K562 (cell line): ENCODE data around the gene CYB5D1. TPM values are rescaled to one million over a fixed set of nuclear protein-coding genes. Genes with fewer than 3 reads are reported as not detected.

Experiments
- ATAC-seq: fragments of 200-7000 bp; cut with Tn5 transposase; 3 replicates; pipeline ENCODE4 v1.9.1; 2020; ENCODE audit warnings: moderate library complexity
- BruUV-seq: library from RNA; stranded (reverse); fragments of 400-500 nt; replicated peaks from 2 replicates; lab custom pipeline; 2021; lab: Mats Ljungman, UMichigan
- CTCF ChIA-PET: fragments of 300-600 bp; formaldehyde crosslinking; extraction: SDS; loops from one replicate; lab custom pipeline; 2021; ENCODE audit warnings: low intra/inter-chr PET ratio; lab: Yijun Ruan, JAX
- POLR2A ChIA-PET: fragments of 300-600, 350-650 bp; sonication (Branson Sonifier 250); formaldehyde crosslinking; extraction: SDS; loops from one replicate; lab custom pipeline; 2021; ENCODE audit warnings: antibody characterized with exemption, inconsistent platforms; lab: Yijun Ruan, JAX
- DNase-seq, 4 experiments: peaks; one replicate each; pipeline versions ENCODE4 v3.0.0 to v3.0.0-alpha.2; 2011 to 2018; ENCODE audit warnings: low spot score in 3 of 4, mixed read lengths in 3 of 4; ENCODE audit errors: extremely low read depth in 1 of 4
- FAIRE-seq: peaks from 2 replicates; lab custom pipeline; 2011; peaks lifted over from hg19 to GRCh38; lab: Jason Lieb, UNC
- H2AFZ ChIP-seq: 2 replicates; pipeline ENCODE4 v1.6.0; 2011; ENCODE audit warnings: low read depth, low read length, control low read depth, inconsistent platforms
- H3K27ac ChIP-seq: fragments of 200-600 bp; 3 replicates; pipeline ENCODE4 v1.8.0; 2011; ENCODE audit warnings: low read depth, mild to moderate bottlenecking, control low read depth, inconsistent platforms, low read length, moderate library complexity, mixed read lengths; ENCODE audit errors: extremely low read depth
- H3K27me3 ChIP-seq, 2 experiments: fragments of 300-600 bp in 1 of 2; 2 replicates in 1 of 2; 3 replicates in 1 of 2; pipeline versions ENCODE4 v1.6.0 to v1.8.0; 2011; ENCODE audit warnings: inconsistent platforms in 2 of 2, low read length in 2 of 2, mild to moderate bottlenecking in 1 of 2, mixed read lengths in 1 of 2, moderate library complexity in 1 of 2; ENCODE audit not compliant: control insufficient read depth in 2 of 2, insufficient read depth in 2 of 2
- H3K36me3 ChIP-seq: fragments of 300-600 bp; 3 replicates; pipeline ENCODE4 v1.8.0; 2011; ENCODE audit warnings: mild to moderate bottlenecking, low read length, inconsistent platforms; ENCODE audit not compliant: control insufficient read depth, insufficient read depth
- H3K4me1 ChIP-seq, 2 experiments: fragments of 200-600 bp in 1 of 2; replicated peaks in 1 of 2; 2 replicates in 1 of 2; 3 replicates in 1 of 2; pipeline versions ENCODE4 v1.5.1 to v1.8.0; 2011; ENCODE audit warnings: inconsistent platforms in 2 of 2, low read length in 2 of 2, mild to moderate bottlenecking in 1 of 2, mixed read lengths in 1 of 2, moderate library complexity in 1 of 2; ENCODE audit not compliant: control insufficient read depth in 2 of 2, insufficient read depth in 2 of 2
- H3K4me2 ChIP-seq: 2 replicates; pipeline ENCODE4 v1.6.1; 2011; ENCODE audit warnings: low read length, control low read depth, inconsistent platforms, mixed read lengths; ENCODE audit not compliant: insufficient read depth
- H3K4me3 ChIP-seq: fragments of 200-600 bp; sonication (generic), shearing (Covaris generic); 2 replicates; pipeline ENCODE4 v1.5.1; 2016; ENCODE audit warnings: control low read depth, inconsistent platforms
- H3K79me2 ChIP-seq: fragments of 200-600 bp; 3 replicates; pipeline ENCODE4 v1.8.0; 2011; ENCODE audit warnings: low read length, inconsistent platforms; ENCODE audit not compliant: control insufficient read depth, insufficient read depth
- H3K9ac ChIP-seq, 2 experiments: 2 replicates each; pipeline versions ENCODE4 v1.6.0 to v1.6.1; 2011; ENCODE audit warnings: low read depth in 2 of 2, low read length in 2 of 2, control low read depth in 1 of 2, inconsistent platforms in 1 of 2, mild to moderate bottlenecking in 1 of 2, mixed read lengths in 1 of 2; ENCODE audit not compliant: insufficient read depth in 1 of 2
- H3K9me1 ChIP-seq: one replicate; pipeline ENCODE4 v1.6.0; 2011; ENCODE audit warnings: inconsistent platforms, mild to moderate bottlenecking, low read length, moderate library complexity; ENCODE audit not compliant: control insufficient read depth, insufficient read depth
- H3K9me3 ChIP-seq: replicated peaks from 2 replicates; pipeline ENCODE4 v1.5.1; 2011; ENCODE audit warnings: low read depth, low read length, inconsistent platforms; ENCODE audit not compliant: control insufficient read depth, insufficient read depth
- H4K20me1 ChIP-seq: replicated peaks from 2 replicates; pipeline ENCODE4 v1.6.1; 2011; ENCODE audit warnings: low read length, inconsistent platforms, mixed read lengths; ENCODE audit not compliant: control insufficient read depth, insufficient read depth
- ADNP ChIP-seq: fragments of 200-800 bp; sonication (Bioruptor generic); IDR thresholded peaks from 2 replicates; pipeline ENCODE4 v1.6.1; 2016; ENCODE audit warnings: missing genetic modification characterization, missing compliant biosample characterization
- ESRRA ChIP-seq: fragments of 450-650 bp; IDR thresholded peaks from 2 replicates; pipeline ENCODE4 v1.6.1; 2014; ENCODE audit warnings: low read depth, mild to moderate bottlenecking, moderate library complexity, borderline replicate concordance
- SMC3 ChIP-seq: conservative IDR thresholded peaks from 2 replicates; pipeline ENCODE4 v1.6.1; 2011; ENCODE audit warnings: low read depth, low read length, improper control_type of control experiment; ENCODE audit not compliant: insufficient read depth
- SNIP1 ChIP-seq: fragments of 450-650 bp; IDR thresholded peaks from 2 replicates; pipeline ENCODE4 v1.7.1; 2017; ENCODE audit warnings: low read depth, mild to moderate bottlenecking
- TRIM28 ChIP-seq: fragments of 450-650 bp; IDR thresholded peaks from 2 replicates; pipeline ENCODE4 v1.6.1; 2017
- ZNF165 ChIP-seq: fragments of 250-450 bp; sonication (Bioruptor Pico); IDR thresholded peaks from 2 replicates; pipeline ENCODE4 v1.4.0; 2020; ENCODE audit warnings: borderline replicate concordance
- WGBS: fragments of 100-300 bp; shearing (Covaris generic); methylation state at CpG from one replicate; pipeline ENCODE4 v1.1.6; 2016; ENCODE audit warnings: low coverage, mixed read lengths; ENCODE audit not compliant: insufficient coverage; ENCODE audit errors: missing lambda C conversion rate; 5-methylcytosine and 5-hydroxymethylcytosine counted together
- in situ Hi-C: fragments of 300-500 bp; cut with MboI; formaldehyde crosslinking; loops from 4 replicates; pipeline ENCODE4 v1.15.0; 2018; ENCODE audit warnings: inconsistent platforms, mixed read lengths
- intact Hi-C: fragments of 100-400 bp; cut with micrococcal nuclease; formaldehyde crosslinking; loops from 2 replicates; pipeline ENCODE4 v1.14.2; 2022
- polyA plus RNA-seq, 8 experiments: library from polyadenylated mRNA; depleted of rRNA in 4 of 8; stranded (reverse) in 5 of 8; unstranded in 3 of 8; fragments of >200 nt; fragmentation: Nextera tagmentation in 2 of 8; fragmentation: Illumina TruSeq in 1 of 8; extraction: Ambion mirVana in 2 of 8; extraction: Trizol in 1 of 8; gene quantifications; 2 replicates each; pipeline versions ENCODE4 v1.2.1 to v1.2.3, GENCODE V29; 2011 to 2014; ENCODE audit warnings: inconsistent platforms in 1 of 8, missing spikeins in 1 of 8
- total RNA-seq, 7 experiments: library from RNA; depleted of rRNA in 6 of 7; stranded (reverse); fragments of >200 nt in 6 of 7; fragmentation: Illumina TruSeq in 2 of 7; extraction: Trizol in 2 of 7; gene quantifications; 2 replicates each; pipeline versions ENCODE4 v1.2.1 to v1.2.3, GENCODE V29; 2011 to 2021; ENCODE audit warnings: low replicate concordance in 1 of 7
- TF ChIP-seq, protein P1 (sequence below), 2 experiments: fragments of 450-650 bp; IDR thresholded peaks; 2 replicates each; pipeline ENCODE4 v1.6.1; 2016
- TF ChIP-seq, protein P2 (sequence below): fragments of 250-450 bp; sonication (Bioruptor Pico); IDR thresholded peaks from 2 replicates; pipeline ENCODE4 v1.4.0; 2020; ENCODE audit warnings: mild to moderate bottlenecking, moderate library complexity

CYB5D1 gene
- total and polyA plus RNA-seq, 9 of the 15 experiments (the other 6 are each of a cell fraction or from before 2014, with no cell fraction given): 2.4 to 7.9 (median 5.7) TPM

DNA sequence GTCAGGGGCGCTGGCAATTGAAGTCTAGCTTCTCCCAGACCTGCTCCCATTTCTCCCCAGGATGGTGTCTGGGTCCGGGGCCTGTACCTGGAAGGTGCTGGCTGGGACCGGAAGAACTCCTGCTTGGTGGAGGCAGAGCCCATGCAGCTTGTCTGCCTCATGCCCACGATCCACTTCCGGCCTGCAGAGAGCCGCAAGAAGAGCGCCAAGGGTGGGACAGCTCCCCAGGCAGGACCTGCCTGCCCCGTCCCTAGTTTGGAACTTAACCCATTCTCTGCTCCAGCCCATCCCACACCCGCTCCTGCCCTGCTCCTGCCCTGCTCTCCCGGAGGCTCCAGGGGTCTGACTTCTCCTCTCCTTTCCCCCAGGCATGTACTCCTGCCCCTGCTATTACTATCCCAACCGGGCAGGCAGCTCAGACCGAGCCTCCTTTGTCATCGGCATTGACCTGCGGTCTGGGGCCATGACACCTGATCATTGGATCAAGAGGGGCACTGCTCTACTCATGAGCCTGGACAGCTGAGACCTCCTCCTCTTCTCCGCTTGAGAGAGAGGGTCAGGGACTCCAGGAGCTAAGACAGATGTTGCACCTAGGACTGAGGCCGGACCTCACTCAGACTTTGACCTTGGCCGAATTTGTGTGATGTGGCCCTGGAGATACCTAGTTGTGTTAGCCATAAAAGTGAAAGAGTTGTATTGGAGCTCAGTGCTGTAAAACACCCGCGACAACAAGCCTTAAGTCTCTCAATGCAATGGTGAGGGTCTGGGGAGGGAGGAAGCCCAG lies 24.6 kb upstream of the CYB5D1 start:
- H3K27me3 ChIP-seq: peaks cover 14 to 17% of the 10 kb centered on the region in 2 experiments; a peak in 4 of 5 replicates
- peak overlapping the region in 1 of 2 experiments; percentile 55; a peak in 3 of 4 replicates for H3K9ac ChIP-seq
- TF ChIP-seq ESRRA (0 out of 2 replicates have a peak, but pooled peaks have one; percentile 37), SNIP1 (no peak), ADNP (tag) (no peak), ZNF165 (CRISPR knock-in tag) (no peak), TRIM28 (no peak), SMC3 (no peak)
- TF ChIP-seq, protein P1, sequence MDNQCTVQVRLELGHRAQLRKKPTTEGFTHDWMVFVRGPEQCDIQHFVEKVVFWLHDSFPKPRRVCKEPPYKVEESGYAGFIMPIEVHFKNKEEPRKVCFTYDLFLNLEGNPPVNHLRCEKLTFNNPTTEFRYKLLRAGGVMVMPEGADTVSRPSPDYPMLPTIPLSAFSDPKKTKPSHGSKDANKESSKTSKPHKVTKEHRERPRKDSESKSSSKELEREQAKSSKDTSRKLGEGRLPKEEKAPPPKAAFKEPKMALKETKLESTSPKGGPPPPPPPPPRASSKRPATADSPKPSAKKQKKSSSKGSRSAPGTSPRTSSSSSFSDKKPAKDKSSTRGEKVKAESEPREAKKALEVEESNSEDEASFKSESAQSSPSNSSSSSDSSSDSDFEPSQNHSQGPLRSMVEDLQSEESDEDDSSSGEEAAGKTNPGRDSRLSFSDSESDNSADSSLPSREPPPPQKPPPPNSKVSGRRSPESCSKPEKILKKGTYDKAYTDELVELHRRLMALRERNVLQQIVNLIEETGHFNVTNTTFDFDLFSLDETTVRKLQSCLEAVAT (IDR thresholded peaks at IDR 0.05): no peak
- TF ChIP-seq, protein P2, sequence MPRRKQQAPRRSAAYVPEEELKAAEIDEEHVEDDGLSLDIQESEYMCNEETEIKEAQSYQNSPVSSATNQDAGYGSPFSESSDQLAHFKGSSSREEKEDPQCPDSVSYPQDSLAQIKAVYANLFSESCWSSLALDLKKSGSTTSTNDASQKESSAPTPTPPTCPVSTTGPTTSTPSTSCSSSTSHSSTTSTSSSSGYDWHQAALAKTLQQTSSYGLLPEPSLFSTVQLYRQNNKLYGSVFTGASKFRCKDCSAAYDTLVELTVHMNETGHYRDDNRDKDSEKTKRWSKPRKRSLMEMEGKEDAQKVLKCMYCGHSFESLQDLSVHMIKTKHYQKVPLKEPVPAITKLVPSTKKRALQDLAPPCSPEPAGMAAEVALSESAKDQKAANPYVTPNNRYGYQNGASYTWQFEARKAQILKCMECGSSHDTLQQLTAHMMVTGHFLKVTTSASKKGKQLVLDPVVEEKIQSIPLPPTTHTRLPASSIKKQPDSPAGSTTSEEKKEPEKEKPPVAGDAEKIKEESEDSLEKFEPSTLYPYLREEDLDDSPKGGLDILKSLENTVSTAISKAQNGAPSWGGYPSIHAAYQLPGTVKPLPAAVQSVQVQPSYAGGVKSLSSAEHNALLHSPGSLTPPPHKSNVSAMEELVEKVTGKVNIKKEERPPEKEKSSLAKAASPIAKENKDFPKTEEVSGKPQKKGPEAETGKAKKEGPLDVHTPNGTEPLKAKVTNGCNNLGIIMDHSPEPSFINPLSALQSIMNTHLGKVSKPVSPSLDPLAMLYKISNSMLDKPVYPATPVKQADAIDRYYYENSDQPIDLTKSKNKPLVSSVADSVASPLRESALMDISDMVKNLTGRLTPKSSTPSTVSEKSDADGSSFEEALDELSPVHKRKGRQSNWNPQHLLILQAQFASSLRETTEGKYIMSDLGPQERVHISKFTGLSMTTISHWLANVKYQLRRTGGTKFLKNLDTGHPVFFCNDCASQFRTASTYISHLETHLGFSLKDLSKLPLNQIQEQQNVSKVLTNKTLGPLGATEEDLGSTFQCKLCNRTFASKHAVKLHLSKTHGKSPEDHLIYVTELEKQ (CRISPR knock-in tag): no peak
- TF ChIP-seq, all 486 proteins: peak for 1
- Histone ChIP-seq H3K4me1 (peaks cover 18 to 38% of the 10 kb centered on the region in 2 experiments), H3K27ac (no peak overlapping the region), H3K9me3 (no peaks in the 10 kb centered on the region), H2AFZ (peak overlapping the region; percentile 87), H3K36me3 (no peaks in the 10 kb centered on the region), H3K79me2 (no peaks in the 10 kb centered on the region; the same call in 2 of the 3 replicates), H3K9me1 (no peaks in the 10 kb centered on the region), H3K4me2 (peak overlapping the region; percentile 80), H4K20me1 (no peaks in the 10 kb centered on the region), H3K4me3 (peak overlapping the region; percentile 65)
- no TSS peak for BruUV-seq
- WGBS: 45% methylated on average over 10 of the region's 19 CpGs
- in situ Hi-C loops: no loop called here
- ATAC-seq (no peak), FAIRE-seq (no peak), DNase-seq (no peak)
- ChIA-PET POLR2A (interaction anchor here (0.6 to 1.2 kb wide), 4 partner anchors 9 to 50 kb away, joined by 3 to 4 read pairs (median 4); no protein-coding TSS in a partner anchor), CTCF (no interaction called here)
- intact Hi-C loops: loop anchor here (10.0 kb wide), 2 partner anchors 62 to 292 kb away; partner anchors contain the start of gene HES7
